Glutamatergic neuron (in vitro differentiated cells): Measurements from ENCODE around the gene GPHN. TPM values are rescaled to one million over a fixed set of nuclear protein-coding genes. Genes with fewer than 3 reads are reported as not detected.
"Not testable (repeated sequence)": the region's sequence is repeated elsewhere in the genome, so short reads cannot be mapped to it uniquely, and the experiment has no call there.

ENCODE experiments used
- DNase-seq: peaks from one replicate; pipeline ENCODE4 v3.0.0; 2022
- H3K27ac Mint-ChIP-seq: one replicate; pipeline ENCODE4 v1.8.0; 2020; ENCODE audit warnings: mild to moderate bottlenecking, mixed read lengths, inconsistent platforms; ENCODE audit not compliant: unreplicated experiment
- H3K27me3 Mint-ChIP-seq: one replicate; pipeline ENCODE4 v1.8.0; 2020; ENCODE audit warnings: mild to moderate bottlenecking, moderate library complexity, mixed read lengths, inconsistent platforms; ENCODE audit not compliant: unreplicated experiment
- H3K36me3 Mint-ChIP-seq: one replicate; pipeline ENCODE4 v1.8.0; 2020; ENCODE audit warnings: mild to moderate bottlenecking, mixed read lengths, inconsistent platforms; ENCODE audit not compliant: unreplicated experiment
- H3K4me1 Mint-ChIP-seq: one replicate; pipeline ENCODE4 v1.8.0; 2020; ENCODE audit warnings: mild to moderate bottlenecking, low read depth, mixed read lengths, inconsistent platforms; ENCODE audit not compliant: unreplicated experiment
- H3K4me3 Mint-ChIP-seq: one replicate; pipeline ENCODE4 v1.8.0; 2020; ENCODE audit warnings: mild to moderate bottlenecking, mixed read lengths, inconsistent platforms; ENCODE audit not compliant: unreplicated experiment
- H3K9me3 Mint-ChIP-seq: one replicate; pipeline ENCODE4 v1.8.0; 2020; ENCODE audit warnings: mild to moderate bottlenecking, moderate library complexity, mixed read lengths, inconsistent platforms; ENCODE audit not compliant: unreplicated experiment
- total RNA-seq: library from RNA; stranded (reverse); fragmentation: NEBNext Ultra II Directional; extraction: Animal tissue kit (Norgen Biotek cat#: 25700); gene quantifications from one replicate; pipeline ENCODE4 v1.2.1, GENCODE V29; 2021; ENCODE audit not compliant: unreplicated experiment
- TF ChIP-seq, protein P1 (sequence below): fragments of 200-600 bp; sonication (generic); IDR thresholded peaks from one replicate; pipeline ENCODE4 v1.5.0; 2021; ENCODE audit not compliant: partially characterized antibody, unreplicated experiment

Gene GPHN
- total RNA-seq, 1 donor from 2014 or later = 29.8 TPM

DNA sequence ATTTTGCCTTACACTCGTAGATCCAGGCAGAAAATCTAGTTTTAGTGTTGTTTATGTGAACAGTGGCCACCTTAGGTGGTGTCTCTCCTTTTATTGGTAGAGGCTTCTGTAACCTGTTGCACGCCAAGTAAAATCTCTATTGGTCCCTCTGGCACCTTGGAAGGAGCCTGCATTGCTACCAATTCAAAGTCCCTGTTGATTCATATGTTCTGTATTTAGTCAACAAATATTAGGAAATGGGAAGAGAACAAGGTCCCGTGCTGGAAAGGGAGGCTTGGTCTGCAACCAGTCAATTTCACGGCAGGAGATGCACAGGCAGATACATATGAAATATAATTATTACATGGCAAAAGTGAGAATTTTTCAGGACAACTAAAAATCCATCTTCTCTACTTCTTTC is 6.4 kb upstream of the GPHN start:
- H3K9me3 Mint-ChIP-seq = no peaks in the 10 kb centered on the region
- H3K36me3 Mint-ChIP-seq = no peaks in the 10 kb centered on the region
- no peaks in the 10 kb centered on the region for H3K4me1 Mint-ChIP-seq
- no peak for DNase-seq
- H3K4me3 Mint-ChIP-seq = no peak overlapping the region
- H3K27me3 Mint-ChIP-seq = no peaks in the 10 kb centered on the region
- no peak overlapping the region for H3K27ac Mint-ChIP-seq
- TF ChIP-seq, protein P1, sequence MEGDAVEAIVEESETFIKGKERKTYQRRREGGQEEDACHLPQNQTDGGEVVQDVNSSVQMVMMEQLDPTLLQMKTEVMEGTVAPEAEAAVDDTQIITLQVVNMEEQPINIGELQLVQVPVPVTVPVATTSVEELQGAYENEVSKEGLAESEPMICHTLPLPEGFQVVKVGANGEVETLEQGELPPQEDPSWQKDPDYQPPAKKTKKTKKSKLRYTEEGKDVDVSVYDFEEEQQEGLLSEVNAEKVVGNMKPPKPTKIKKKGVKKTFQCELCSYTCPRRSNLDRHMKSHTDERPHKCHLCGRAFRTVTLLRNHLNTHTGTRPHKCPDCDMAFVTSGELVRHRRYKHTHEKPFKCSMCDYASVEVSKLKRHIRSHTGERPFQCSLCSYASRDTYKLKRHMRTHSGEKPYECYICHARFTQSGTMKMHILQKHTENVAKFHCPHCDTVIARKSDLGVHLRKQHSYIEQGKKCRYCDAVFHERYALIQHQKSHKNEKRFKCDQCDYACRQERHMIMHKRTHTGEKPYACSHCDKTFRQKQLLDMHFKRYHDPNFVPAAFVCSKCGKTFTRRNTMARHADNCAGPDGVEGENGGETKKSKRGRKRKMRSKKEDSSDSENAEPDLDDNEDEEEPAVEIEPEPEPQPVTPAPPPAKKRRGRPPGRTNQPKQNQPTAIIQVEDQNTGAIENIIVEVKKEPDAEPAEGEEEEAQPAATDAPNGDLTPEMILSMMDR = no peak

DNA sequence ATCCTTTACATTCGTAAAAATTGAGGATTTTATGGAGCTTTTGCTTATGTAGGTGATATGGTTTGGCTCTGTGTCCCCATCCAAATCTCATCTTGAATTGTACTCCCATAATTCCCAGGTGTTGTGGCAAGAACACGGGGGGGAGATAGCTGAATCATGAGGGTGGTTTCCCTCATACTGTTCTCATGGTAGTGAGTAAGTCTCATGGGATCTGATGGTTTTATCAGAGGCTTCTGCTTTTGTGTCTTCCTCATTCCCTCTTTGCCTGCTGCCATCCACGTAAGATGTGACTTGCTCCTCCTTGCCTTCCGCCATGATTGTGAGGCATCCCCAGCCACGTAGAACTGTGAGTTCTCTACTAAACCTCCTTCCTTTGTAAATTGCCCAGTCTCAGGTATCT is 5.1 kb upstream of the GPHN start:
- H3K27me3 Mint-ChIP-seq, H3K4me1 Mint-ChIP-seq, DNase-seq, H3K36me3 Mint-ChIP-seq, H3K4me3 Mint-ChIP-seq, H3K9me3 Mint-ChIP-seq, H3K27ac Mint-ChIP-seq: not testable (repeated sequence)

DNA sequence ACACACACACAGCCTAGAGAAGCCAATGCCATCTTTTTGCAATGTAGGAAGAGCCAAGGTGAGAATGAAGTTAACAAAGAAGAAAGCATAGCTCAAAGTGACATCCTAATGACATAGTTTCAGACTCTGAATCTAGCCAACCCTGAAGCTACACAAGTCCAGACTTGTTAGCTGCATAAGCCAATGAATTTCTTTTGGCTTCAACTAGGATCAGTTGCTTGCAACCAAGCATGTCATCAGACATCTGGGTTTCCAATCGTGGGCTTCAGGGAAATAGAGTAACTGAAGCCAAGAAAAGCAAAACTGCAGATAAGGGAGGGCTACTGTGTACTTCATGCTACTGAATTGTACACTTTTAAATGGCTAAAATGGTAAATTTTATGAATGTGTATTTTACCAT is 4.4 kb upstream of the GPHN start:
- TF ChIP-seq, protein P1 = no peak
- Mint-ChIP-seq H3K27me3 (peaks cover 2% of the 10 kb centered on the region), H3K27ac (no peak overlapping the region), H3K4me3 (no peak overlapping the region), H3K9me3 (peaks cover 5% of the 10 kb centered on the region), H3K36me3 (no peaks in the 10 kb centered on the region), H3K4me1 (peaks cover 2% of the 10 kb centered on the region)
- no peak for DNase-seq

DNA sequence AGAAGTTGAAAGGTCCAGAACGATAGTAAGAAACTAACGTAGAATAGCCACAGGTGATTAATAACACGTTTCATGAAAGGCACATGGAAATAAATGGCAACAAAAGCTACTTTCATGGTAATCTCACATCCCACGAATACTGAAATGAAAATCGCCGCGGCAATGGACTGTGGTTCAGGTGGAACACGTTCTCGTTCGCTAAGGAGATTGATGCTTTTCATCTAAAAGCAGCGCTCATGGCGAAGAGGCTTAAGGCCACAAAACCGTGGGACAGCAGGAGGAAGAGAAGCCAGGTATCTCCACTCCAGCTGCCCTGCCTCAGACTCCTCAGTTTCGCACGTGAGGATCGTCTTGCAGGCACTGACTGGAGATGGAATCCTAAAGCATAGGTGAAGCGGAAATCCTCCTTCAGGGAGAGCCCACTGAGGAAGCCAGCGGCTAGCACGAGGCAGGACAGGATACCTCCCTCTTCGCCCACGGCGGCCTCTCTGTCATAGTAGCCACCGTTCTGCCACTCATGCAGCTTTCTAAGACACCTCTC is 696 bp upstream of the GPHN start:
- no peaks in the 10 kb centered on the region for H3K36me3 Mint-ChIP-seq
- H3K4me3 Mint-ChIP-seq = peak overlapping the region; percentile 94
- peaks cover 2% of the 10 kb centered on the region for H3K27me3 Mint-ChIP-seq
- peak overlapping the region; percentile 88 for H3K27ac Mint-ChIP-seq
- peaks cover 2% of the 10 kb centered on the region for H3K4me1 Mint-ChIP-seq
- DNase-seq = no peak
- TF ChIP-seq, protein P1 = no peak
- H3K9me3 Mint-ChIP-seq = peaks cover 10% of the 10 kb centered on the region

DNA sequence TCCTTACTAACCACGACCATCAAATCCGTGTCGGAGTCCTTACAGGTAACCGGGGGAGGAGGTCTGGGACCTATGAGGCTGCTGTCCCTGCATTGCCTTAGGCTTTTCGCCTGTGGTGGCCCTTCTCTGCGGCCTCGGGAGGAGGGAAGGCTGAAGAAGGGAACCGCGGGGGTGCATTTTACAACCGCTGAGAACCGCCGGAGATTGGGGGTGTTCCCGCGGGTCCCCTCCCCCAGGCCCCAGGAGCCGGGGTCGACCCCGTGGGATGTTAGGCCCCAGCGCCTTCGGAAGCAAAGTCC is 549 bp downstream of the GPHN start:
- no peak for DNase-seq
- Mint-ChIP-seq H3K4me3 (peak overlapping the region; percentile 94), H3K36me3 (no peaks in the 10 kb centered on the region), H3K27me3 (peaks cover 2% of the 10 kb centered on the region), H3K9me3 (peaks cover 10% of the 10 kb centered on the region), H3K4me1 (peaks cover 2% of the 10 kb centered on the region), H3K27ac (peak overlapping the region; percentile 85)
- TF ChIP-seq, protein P1 = no peak
